Upper lobe of left lung (tissue), 4 donors: ENCODE data around the gene PLCB4.

Source experiments
- CTCF ChIP-seq, 6 experiments: fragments of 450-650 bp in 4 of 6; fragments of 200-600 bp in 2 of 6; sonication (generic) in 2 of 6; IDR thresholded peaks; one replicate each; pipeline ENCODE4 v1.5.1; 2016 to 2019; ENCODE audit warnings: antibody characterized with exemption in 6 of 6
- EP300 ChIP-seq, 4 donors: sonication (generic); formaldehyde crosslinking; IDR thresholded peaks; one replicate each; pipeline ENCODE4 v1.5.1; 2017; ENCODE audit warnings: antibody characterized with exemption in 4 of 4, control low read depth in 2 of 4
- POLR2A ChIP-seq, 4 donors: fragments of 450-650 bp; IDR thresholded peaks; one replicate each; pipeline ENCODE4 v1.5.1; 2016 to 2017; ENCODE audit warnings: antibody characterized with exemption in 4 of 4, mild to moderate bottlenecking in 2 of 4
- POLR2AphosphoS5 ChIP-seq, 2 donors: sonication (generic); formaldehyde crosslinking; IDR thresholded peaks; one replicate each; pipeline ENCODE4 v1.5.1; 2017; ENCODE audit warnings: antibody characterized with exemption in 2 of 2

GRCh38 chr20:9185511-9185910 lies 116.6 kb downstream of the PLCB4 start:
- TF ChIP-seq CTCF (IDR thresholded peaks at IDR 0.05), result no peak
- no peak for TF ChIP-seq POLR2AphosphoS5 (IDR thresholded peaks at IDR 0.05)
- TF ChIP-seq POLR2A (IDR thresholded peaks at IDR 0.05), result no peak
- no peak for TF ChIP-seq EP300 (IDR thresholded peaks at IDR 0.05)
